Measurements from ENCODE around the gene LCNL1.
A peak's percentile ranks its signal among the peaks of the same experiment; 100 is the strongest.

Gene LCNL1

DNA sequence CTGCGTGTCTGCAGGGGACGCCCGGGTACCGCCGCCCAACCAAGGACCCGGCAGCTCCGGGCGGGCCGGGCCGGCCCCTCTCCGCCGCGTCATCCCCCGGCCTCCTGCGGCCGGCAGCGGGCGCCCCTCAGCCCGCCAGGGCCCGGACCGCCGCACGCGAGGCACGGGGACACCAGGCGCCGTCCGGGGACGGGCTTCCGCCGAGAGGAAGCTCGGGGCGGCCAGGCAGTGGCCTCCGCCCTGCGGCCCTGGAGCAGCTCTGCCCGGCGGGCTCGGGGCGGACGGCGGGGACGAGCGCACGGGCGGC is 38.6 kb upstream of the LCNL1 start:
- H3K4me3 ChIP-seq (ENCODE audit: low read depth, low read length): peak overlapping the region; percentile 83
- no peak for DNase-seq (ENCODE audit: low read depth)
- TF ChIP-seq, protein P1, sequence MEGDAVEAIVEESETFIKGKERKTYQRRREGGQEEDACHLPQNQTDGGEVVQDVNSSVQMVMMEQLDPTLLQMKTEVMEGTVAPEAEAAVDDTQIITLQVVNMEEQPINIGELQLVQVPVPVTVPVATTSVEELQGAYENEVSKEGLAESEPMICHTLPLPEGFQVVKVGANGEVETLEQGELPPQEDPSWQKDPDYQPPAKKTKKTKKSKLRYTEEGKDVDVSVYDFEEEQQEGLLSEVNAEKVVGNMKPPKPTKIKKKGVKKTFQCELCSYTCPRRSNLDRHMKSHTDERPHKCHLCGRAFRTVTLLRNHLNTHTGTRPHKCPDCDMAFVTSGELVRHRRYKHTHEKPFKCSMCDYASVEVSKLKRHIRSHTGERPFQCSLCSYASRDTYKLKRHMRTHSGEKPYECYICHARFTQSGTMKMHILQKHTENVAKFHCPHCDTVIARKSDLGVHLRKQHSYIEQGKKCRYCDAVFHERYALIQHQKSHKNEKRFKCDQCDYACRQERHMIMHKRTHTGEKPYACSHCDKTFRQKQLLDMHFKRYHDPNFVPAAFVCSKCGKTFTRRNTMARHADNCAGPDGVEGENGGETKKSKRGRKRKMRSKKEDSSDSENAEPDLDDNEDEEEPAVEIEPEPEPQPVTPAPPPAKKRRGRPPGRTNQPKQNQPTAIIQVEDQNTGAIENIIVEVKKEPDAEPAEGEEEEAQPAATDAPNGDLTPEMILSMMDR (IDR thresholded peaks at IDR 0.05; ENCODE audit: low read depth, low read length, missing control alignments): peak; percentile 12

DNA sequence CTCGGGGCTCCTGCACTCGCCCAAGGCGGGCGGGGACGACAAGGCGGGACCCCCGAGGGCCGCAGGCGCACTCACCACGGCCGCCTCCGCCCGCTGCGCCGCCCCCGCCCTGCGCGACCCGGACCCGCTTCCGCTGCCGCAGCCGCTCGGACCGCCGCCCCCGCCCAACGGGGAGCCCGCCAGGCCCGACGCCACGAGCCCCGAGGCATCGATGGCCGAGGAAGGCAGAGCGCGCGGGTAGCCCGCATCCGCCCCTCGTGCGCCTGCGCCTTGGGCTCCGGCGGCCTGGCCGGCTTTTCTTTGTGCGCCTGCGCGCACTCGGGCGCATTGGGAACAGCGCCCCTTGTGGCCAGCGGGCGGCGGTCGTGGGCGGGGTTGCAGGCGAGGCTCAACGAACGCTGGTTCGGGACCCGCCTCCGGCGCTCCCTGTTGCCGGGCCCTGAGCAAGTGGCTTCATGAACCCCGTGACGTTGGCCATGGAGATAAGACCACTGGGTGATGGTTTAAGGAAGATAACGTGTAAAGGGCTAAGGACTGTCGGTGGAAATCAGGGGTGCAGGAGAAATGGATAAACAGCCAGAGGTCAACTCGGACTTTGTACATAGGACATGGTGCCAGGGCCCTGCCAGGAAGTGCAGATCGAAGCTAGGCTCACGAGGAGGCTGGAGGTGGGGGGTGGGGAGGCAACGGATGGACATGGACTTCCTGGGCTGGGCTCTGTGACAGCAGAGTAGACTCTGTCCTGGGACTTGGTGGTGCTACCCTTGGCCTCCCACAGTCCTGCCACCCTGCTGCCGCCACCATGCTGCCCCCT is 38.1 kb upstream of the LCNL1 start, which contains the start of the genes C8G and FBXW5:
Gene C8G, plus strand, starts transcription at position 725 of the 814 bp plus-strand sequence. Its CDS starts 78 bp downstream, at position 803.
Gene FBXW5, minus strand, starts transcription at position 220 of the 814 bp plus-strand sequence. CDS start 655 bp downstream, outside the sequence.
- DNase-seq (ENCODE audit: low read depth): peak; percentile 60
- peak within 1 kb of the TSS; percentile 83 for H3K4me3 ChIP-seq (ENCODE audit: low read depth, low read length)
- TF ChIP-seq, protein P1 (IDR thresholded peaks at IDR 0.05; ENCODE audit: low read depth, low read length, missing control alignments): peak; percentile 91

DNA sequence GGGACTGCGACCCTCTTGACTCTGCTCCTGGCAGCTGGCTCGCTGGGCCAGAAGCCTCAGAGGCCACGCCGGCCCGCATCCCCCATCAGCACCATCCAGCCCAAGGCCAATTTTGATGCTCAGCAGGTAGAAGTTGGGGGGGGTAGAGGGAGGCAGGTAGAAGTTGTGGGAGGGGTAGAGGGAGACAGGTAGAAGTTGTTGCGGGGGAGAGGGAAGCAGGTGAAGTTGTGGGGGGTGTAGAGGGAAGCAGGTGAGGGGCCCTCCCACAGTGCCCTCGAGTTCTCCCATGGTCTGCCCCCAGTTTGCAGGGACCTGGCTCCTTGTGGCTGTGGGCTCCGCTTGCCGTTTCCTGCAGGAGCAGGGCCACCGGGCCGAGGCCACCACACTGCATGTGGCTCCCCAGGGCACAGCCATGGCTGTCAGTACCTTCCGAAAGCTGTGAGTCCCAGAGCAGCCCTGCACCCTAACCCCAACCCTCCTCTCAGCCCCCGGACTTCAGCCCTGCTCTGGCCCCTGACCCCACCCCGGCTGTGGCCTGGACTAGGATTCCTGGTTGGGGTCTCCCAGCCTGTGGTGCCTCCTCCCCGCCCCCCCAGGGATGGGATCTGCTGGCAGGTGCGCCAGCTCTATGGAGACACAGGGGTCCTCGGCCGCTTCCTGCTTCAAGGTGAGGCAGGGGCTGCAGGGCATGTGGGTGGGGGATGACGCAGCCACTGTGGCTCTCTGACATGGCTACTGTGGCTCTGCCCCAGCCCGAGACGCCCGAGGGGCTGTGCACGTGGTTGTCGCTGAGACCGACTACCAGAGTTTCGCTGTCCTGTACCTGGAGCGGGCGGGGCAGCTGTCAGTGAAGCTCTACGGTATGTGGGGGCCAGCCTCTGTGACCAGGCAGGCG is 37.2 kb upstream of the LCNL1 start:
- no peak overlapping the region for H3K4me3 ChIP-seq (ENCODE audit: low read depth, low read length)
- TF ChIP-seq, protein P1 (IDR thresholded peaks at IDR 0.05; ENCODE audit: low read depth, low read length, missing control alignments): no peak
- no peak for DNase-seq (ENCODE audit: low read depth)

DNA sequence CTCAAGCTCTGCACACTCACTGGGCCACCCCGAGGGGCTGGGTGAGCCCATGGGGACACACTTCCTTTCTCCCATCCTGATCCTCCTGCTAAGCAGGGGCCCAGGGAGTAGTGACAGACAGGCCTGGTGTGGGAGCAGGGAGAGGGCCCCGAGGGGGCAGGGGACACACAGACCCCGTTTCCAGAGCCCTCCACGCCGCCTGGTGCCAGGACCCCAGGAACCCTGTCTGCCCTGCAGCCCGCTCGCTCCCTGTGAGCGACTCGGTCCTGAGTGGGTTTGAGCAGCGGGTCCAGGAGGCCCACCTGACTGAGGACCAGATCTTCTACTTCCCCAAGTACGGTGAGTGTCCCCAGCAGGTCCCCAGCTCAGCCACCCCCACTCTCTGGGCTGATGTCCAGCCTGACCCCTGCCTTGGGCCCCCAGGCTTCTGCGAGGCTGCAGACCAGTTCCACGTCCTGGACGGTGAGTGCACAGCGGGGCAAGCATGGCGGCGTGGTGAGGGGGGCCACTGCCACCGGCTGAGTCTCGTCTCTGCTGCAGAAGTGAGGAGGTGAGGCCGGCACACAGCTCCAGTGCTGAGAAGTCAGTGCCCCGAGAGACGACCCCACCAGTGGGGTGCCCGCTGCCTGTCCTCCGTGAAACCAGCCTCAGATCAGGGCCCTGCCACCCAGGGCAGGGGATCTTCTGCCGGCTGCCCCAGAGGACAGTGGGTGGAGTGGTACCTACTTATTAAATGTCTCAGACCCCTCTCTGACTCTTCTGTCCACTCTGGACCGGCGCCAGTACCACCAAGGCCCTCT is 36.4 kb upstream of the LCNL1 start:
- no peak for DNase-seq (ENCODE audit: low read depth)
- no peak overlapping the region for H3K4me3 ChIP-seq (ENCODE audit: low read depth, low read length)
- TF ChIP-seq, protein P1 (IDR thresholded peaks at IDR 0.05; ENCODE audit: low read depth, low read length, missing control alignments): no peak

DNA sequence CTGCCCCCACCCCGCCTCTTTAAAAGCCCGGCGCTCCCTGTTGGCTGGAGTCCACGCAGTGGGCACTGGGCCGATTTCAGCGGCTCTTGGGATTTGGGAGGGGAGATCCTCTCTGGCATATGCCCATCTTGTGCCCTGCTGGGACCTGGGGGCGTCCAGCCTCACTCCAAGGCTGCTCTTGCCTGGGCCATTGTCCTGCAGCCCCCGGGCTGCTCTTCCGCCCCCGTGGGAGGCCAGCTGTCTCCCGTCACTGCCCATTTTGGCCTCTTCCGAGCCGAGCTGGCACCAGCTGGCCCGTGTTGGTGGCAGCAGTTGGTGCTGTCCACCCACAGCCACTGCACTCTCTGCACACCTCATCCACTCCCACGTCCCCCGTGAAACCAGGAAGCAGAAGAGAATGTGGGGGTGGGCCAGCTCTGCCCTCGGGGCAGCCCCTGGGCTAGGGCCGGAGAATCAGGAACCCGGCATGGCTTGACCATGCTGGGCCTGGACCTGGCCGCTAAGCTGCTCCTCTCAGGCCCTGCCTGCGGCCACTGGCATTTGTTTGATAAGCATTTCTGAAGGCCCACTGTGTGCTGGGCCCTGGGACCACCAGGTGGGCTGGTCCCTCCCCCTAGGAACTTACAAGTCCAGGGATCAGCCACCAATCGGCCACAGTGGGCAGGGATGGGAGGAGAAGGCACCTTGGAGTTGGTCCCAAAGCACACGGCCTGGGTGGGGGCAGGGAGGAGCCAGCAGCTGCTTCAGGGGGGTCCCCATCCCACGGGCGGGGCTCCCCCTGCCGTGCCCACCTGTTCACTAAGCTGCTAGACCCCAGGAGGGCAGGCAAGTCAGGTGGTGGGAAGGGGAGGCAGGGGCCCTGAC is 35.5 kb upstream of the LCNL1 start:
- H3K4me3 ChIP-seq (ENCODE audit: low read depth, low read length): no peak overlapping the region
- DNase-seq (ENCODE audit: low read depth): no peak
- TF ChIP-seq, protein P1 (IDR thresholded peaks at IDR 0.05; ENCODE audit: low read depth, low read length, missing control alignments): no peak
